ENCODE data around the gene APOBEC4.

GRCh38 chr1:183689762-183690204 is 36.7 kb upstream of the APOBEC4 start:
- no peak for TF ChIP-seq NFYB (CRISPR knock-in tag; IDR thresholded peaks at IDR 0.05)
- no peak for TF ChIP-seq CHD2 (IDR thresholded peaks at IDR 0.05; ENCODE audit: low read depth, low read length)
- TF ChIP-seq ZNF746 (CRISPR knock-in tag; IDR thresholded peaks at IDR 0.05), result no peak
- TF ChIP-seq ZBTB2 (CRISPR knock-in tag; IDR thresholded peaks at IDR 0.05; ENCODE audit: low read depth), result no peak
- no peak for TF ChIP-seq REST (IDR thresholded peaks at IDR 0.05; ENCODE audit: borderline replicate concordance in 1 of 2, low read depth in 1 of 2, low read length in 2 of 2)
- TF ChIP-seq SALL1 (CRISPR knock-in tag; IDR thresholded peaks at IDR 0.05), result no peak
